Body of pancreas (tissue), 4 donors: ENCODE data around the gene LPIN2.

Source experiments
- POLR2A ChIP-seq, 3 donors: fragments of 450-650 bp; IDR thresholded peaks; one replicate each; pipeline ENCODE4 v1.6.1; 2016; ENCODE audit warnings: antibody characterized with exemption in 3 of 3, mild to moderate bottlenecking in 2 of 3
- TF ChIP-seq, protein P1 (sequence below), 7 experiments: fragments of 450-650 bp in 4 of 7; fragments of 200-600 bp in 3 of 7; sonication (generic) in 3 of 7; IDR thresholded peaks; one replicate each; pipeline ENCODE4 v1.5.1; 2016 to 2019; ENCODE audit warnings: antibody characterized with exemption in 7 of 7

GRCh38 chr18:3052411-3052758 is 39.4 kb upstream of the LPIN2 start:
- TF ChIP-seq, protein P1, sequence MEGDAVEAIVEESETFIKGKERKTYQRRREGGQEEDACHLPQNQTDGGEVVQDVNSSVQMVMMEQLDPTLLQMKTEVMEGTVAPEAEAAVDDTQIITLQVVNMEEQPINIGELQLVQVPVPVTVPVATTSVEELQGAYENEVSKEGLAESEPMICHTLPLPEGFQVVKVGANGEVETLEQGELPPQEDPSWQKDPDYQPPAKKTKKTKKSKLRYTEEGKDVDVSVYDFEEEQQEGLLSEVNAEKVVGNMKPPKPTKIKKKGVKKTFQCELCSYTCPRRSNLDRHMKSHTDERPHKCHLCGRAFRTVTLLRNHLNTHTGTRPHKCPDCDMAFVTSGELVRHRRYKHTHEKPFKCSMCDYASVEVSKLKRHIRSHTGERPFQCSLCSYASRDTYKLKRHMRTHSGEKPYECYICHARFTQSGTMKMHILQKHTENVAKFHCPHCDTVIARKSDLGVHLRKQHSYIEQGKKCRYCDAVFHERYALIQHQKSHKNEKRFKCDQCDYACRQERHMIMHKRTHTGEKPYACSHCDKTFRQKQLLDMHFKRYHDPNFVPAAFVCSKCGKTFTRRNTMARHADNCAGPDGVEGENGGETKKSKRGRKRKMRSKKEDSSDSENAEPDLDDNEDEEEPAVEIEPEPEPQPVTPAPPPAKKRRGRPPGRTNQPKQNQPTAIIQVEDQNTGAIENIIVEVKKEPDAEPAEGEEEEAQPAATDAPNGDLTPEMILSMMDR (IDR thresholded peaks at IDR 0.05): no peak
- no peak for TF ChIP-seq POLR2A (IDR thresholded peaks at IDR 0.05)
